ENCODE data around the gene SLC12A8. TPM values are rescaled to one million over a fixed set of nuclear protein-coding genes. Genes with fewer than 3 reads are reported as not detected.
A peak's percentile ranks its signal among the peaks of the same experiment; 100 is the strongest.

SLC12A8 gene
- total and polyA plus RNA-seq, 2 experiments from 2014 or later = 3.4 to 7.8 TPM

DNA sequence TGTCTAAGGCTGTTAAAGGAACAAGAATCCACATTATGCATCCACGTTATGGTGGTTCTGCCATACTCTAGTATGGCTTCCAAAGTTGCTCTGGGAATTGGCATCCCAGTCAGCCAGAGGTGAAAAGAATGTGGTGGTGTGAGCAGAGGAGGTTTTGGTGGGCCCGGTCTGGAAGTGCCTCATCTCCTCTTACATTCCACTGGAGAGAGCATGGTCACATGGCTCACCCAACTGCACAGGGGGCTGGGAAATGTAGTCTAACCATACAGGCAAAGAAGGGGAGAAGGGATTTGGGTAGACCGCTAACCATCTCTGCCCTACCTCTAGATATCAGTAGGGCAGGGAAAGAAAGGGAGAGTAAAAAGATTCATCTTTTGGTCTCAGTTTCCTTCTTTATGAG is 153.6 kb downstream of the SLC12A8 start:
- in situ Hi-C loops (cut with MboI) = no loop called here
- H3K4me3 ChIP-seq = no peak overlapping the region
- TF ChIP-seq EZH2 (IDR thresholded peaks at IDR 0.05; ENCODE audit: insufficient read depth, poor library complexity, severe bottlenecking) (no peak), EZH2phosphoT487 (IDR thresholded peaks at IDR 0.05; ENCODE audit: insufficient read depth, low read depth) (no peak)
- DNase-seq = no peak
- H3K27me3 ChIP-seq (replicated peaks; ENCODE audit: insufficient read depth) = no peaks in the 10 kb centered on the region
- peaks cover 56% of the 10 kb centered on the region for H3K4me1 ChIP-seq (ENCODE audit: insufficient read depth)
- 96 to 100% methylated on average over 3 of the region's 3 CpGs for WGBS, 2 experiments (ENCODE audit: low coverage in 1 of 2, low lambda C conversion rate in 2 of 2, missing lambda C conversion rate in 2 of 2)
- H3K9ac ChIP-seq = no peak overlapping the region
- H3K4me2 ChIP-seq (ENCODE audit: unreplicated experiment) = no peak overlapping the region
- H2AFZ ChIP-seq = no peak overlapping the region
- H3K36me3 ChIP-seq (ENCODE audit: low read depth) = no peaks in the 10 kb centered on the region
- H3K79me2 ChIP-seq (ENCODE audit: insufficient read depth) = peaks cover 14% of the 10 kb centered on the region
- H3K9me3 ChIP-seq (ENCODE audit: low read depth) = no peaks in the 10 kb centered on the region
- no peaks in the 10 kb centered on the region for H4K20me1 ChIP-seq (ENCODE audit: insufficient read depth)
- H3K9me2 ChIP-seq (ENCODE audit: insufficient read depth) = no peaks in the 10 kb centered on the region
- no peak overlapping the region for H3K27ac ChIP-seq
- peaks cover 38% of the 10 kb centered on the region for H3F3A ChIP-seq (ENCODE audit: insufficient read depth)

DNA sequence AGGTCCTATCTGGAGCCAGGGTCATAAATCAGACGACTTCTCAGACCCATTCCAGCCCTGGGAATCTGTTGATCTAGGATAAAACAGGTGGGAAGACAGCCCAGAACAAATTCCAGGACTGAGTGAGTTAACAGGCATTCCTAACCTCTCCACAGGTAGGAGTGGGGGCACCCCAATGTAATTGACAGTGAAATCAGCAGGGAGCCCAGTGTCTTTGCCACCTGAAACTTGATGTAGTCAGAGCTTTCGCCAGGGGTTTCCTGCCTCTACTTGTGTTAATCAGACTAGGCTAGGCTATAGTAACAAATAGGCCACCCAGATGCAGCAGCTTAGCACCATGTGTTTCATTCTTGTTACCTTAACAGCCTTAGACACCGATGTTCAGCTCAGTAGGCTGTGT is 154.0 kb downstream of the SLC12A8 start:
- Histone ChIP-seq H3K9ac (no peak overlapping the region), H3K36me3 (ENCODE audit: low read depth) (no peaks in the 10 kb centered on the region), H3K79me2 (ENCODE audit: insufficient read depth) (peaks cover 19% of the 10 kb centered on the region), H3K4me1 (ENCODE audit: insufficient read depth) (peaks cover 56% of the 10 kb centered on the region), H3K9me3 (ENCODE audit: low read depth) (no peaks in the 10 kb centered on the region), H4K20me1 (ENCODE audit: insufficient read depth) (no peaks in the 10 kb centered on the region), H3K4me2 (ENCODE audit: unreplicated experiment) (no peak overlapping the region), H3K27ac (no peak overlapping the region), H3F3A (ENCODE audit: insufficient read depth) (peaks cover 38% of the 10 kb centered on the region), H3K4me3 (no peak overlapping the region), H2AFZ (no peak overlapping the region), H3K27me3 (replicated peaks; ENCODE audit: insufficient read depth) (no peaks in the 10 kb centered on the region), H3K9me2 (ENCODE audit: insufficient read depth) (no peaks in the 10 kb centered on the region)
- in situ Hi-C loops (cut with MboI) = no loop called here
- 85 to 90% methylated on average over 3 of the region's 3 CpGs for WGBS, 2 experiments (ENCODE audit: low coverage in 1 of 2, low lambda C conversion rate in 2 of 2, missing lambda C conversion rate in 2 of 2)
- TF ChIP-seq EZH2 (IDR thresholded peaks at IDR 0.05; ENCODE audit: insufficient read depth, poor library complexity, severe bottlenecking) = no peak
- TF ChIP-seq EZH2phosphoT487 (IDR thresholded peaks at IDR 0.05; ENCODE audit: insufficient read depth, low read depth) = no peak
- DNase-seq = no peak

DNA sequence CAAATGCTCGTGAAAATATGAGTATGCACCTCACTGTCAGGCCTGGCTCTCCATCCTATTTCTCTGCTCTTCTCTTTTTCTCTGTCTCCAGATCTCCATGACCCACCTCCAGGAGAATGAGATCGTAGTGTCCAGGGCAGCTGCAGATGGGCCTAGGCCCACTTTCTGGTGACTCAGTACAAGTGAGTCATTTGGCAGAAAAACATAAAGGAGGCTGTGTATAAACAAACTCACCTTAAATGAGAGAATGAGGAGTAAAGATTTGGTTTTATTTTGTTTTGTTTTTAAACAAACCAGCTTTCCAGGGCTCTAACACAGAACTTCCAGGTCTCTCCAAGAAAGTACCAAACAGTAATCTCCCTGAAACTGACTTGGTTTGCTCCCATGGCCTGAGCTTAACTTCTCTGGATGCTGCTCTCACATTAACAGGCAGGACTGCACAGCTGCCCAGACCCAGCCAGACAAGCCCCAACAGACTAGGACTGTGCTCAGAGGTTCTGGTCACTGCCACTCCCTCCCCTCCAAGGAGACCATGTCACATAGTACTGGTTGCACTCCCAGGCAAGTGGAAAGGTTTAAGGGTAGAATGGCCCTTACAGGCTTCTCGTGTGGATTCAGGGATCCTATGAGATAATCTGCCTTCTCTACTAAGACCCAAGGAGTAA is 155.2 kb downstream of the SLC12A8 start:
- H3K4me1 ChIP-seq (ENCODE audit: insufficient read depth) = peaks cover 52% of the 10 kb centered on the region
- H3K36me3 ChIP-seq (ENCODE audit: low read depth) = no peaks in the 10 kb centered on the region
- peak overlapping the region; percentile 64 for H3K4me3 ChIP-seq
- H3K9me3 ChIP-seq (ENCODE audit: low read depth) = no peaks in the 10 kb centered on the region
- H4K20me1 ChIP-seq (ENCODE audit: insufficient read depth) = no peaks in the 10 kb centered on the region
- peak; percentile 91 for DNase-seq
- no peaks in the 10 kb centered on the region for H3K27me3 ChIP-seq (replicated peaks; ENCODE audit: insufficient read depth)
- H3K27ac ChIP-seq = peak overlapping the region; percentile 98
- in situ Hi-C loops (cut with MboI) = no loop called here
- no peaks in the 10 kb centered on the region for H3K9me2 ChIP-seq (ENCODE audit: insufficient read depth)
- 33 to 35% methylated on average over 3 of the region's 3 CpGs for WGBS, 2 experiments (ENCODE audit: low coverage in 1 of 2, low lambda C conversion rate in 2 of 2, missing lambda C conversion rate in 2 of 2)
- no peak overlapping the region for H2AFZ ChIP-seq
- no peak for TF ChIP-seq EZH2 (IDR thresholded peaks at IDR 0.05; ENCODE audit: insufficient read depth, poor library complexity, severe bottlenecking)
- TF ChIP-seq EZH2phosphoT487 (IDR thresholded peaks at IDR 0.05; ENCODE audit: insufficient read depth, low read depth) = no peak
- peak overlapping the region; percentile 82; the same call in 1 of the 2 replicates for H3K9ac ChIP-seq
- H3F3A ChIP-seq (ENCODE audit: insufficient read depth) = peaks cover 42% of the 10 kb centered on the region
- peaks cover 27% of the 10 kb centered on the region for H3K79me2 ChIP-seq (ENCODE audit: insufficient read depth)
- H3K4me2 ChIP-seq (ENCODE audit: unreplicated experiment) = peak overlapping the region; percentile 78

DNA sequence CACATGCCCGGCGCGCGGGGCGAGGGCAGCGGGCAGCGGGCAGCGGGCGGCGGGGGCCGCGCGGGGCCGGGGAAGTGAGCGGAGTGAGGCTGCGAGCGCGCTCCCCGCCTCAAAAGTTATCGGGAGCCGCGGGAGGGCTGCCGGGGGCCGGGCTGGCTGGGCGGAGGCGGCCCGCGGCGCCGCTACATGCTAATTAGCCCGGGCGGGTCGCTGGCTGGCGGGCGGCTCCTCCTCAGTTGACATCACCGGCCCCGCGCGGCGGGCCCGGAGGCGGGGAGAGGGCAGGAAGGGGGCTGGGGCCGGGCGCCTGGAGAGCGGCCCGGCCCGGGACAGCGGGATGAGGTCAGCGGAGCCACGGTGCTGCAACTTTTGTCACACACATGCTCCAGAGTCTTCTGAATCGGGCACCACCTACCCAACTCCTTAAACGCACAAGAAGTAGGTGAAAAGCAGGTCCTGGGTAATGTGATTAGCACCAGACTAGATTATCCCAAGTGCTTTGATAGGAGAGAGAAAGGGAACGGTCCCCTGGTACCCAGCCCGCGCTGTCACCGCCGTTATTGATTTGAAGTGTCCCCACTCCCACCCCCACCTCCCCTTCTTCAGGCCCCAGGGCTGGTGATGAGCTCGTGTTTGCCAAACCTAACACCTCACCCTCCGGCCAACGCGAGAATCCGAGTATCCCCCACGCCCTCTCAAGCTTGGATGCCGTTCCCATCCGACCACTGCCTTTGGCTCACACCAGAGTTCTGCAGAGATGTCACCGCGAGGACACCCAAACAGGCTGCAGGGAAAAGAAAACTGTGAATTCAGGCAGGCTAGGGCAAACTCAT is 156.4 kb downstream of the SLC12A8 start, which contains the start of gene HEG1:
Gene HEG1, minus strand, starts transcription at position 85 of the 833 bp plus-strand sequence. CDS start 107 bp downstream, outside the sequence.
- peak; percentile 95 for DNase-seq
- no peak within 1 kb of the TSS for H2AFZ ChIP-seq
- in situ Hi-C loops (cut with MboI) = no loop called here

More for the DNA sequence above, 156.4 kb downstream of the SLC12A8 start, which contains the start of gene HEG1:
- Histone ChIP-seq H3K9ac (peak within 1 kb of the TSS; percentile 96), H3K9me3 (ENCODE audit: low read depth) (no peaks in the 10 kb centered on the region), H3K4me2 (ENCODE audit: unreplicated experiment) (peak within 1 kb of the TSS; percentile 97), H3K27me3 (replicated peaks; ENCODE audit: insufficient read depth) (no peaks in the 10 kb centered on the region), H3K36me3 (ENCODE audit: low read depth) (0 out of 2 replicates have a peak, but pooled peaks cover 3% of the 10 kb centered on the region), H3K9me2 (ENCODE audit: insufficient read depth) (no peaks in the 10 kb centered on the region), H3K27ac (peak within 1 kb of the TSS; percentile 98), H3K4me3 (peak within 1 kb of the TSS; percentile 89), H3K4me1 (ENCODE audit: insufficient read depth) (peaks cover 48% of the 10 kb centered on the region), H4K20me1 (ENCODE audit: insufficient read depth) (no peaks in the 10 kb centered on the region), H3F3A (ENCODE audit: insufficient read depth) (peaks cover 47% of the 10 kb centered on the region), H3K79me2 (ENCODE audit: insufficient read depth) (peaks cover 34% of the 10 kb centered on the region)
- 1 to 4% methylated on average over 26 to 54 of the region's 67 CpGs for WGBS, 2 experiments (ENCODE audit: low coverage in 1 of 2, low lambda C conversion rate in 2 of 2, missing lambda C conversion rate in 2 of 2)
- no peak for TF ChIP-seq EZH2phosphoT487 (IDR thresholded peaks at IDR 0.05; ENCODE audit: insufficient read depth, low read depth)
- no peak for TF ChIP-seq EZH2 (IDR thresholded peaks at IDR 0.05; ENCODE audit: insufficient read depth, poor library complexity, severe bottlenecking)

Measured in GM23248 (cell line).